ENCODE data around the gene NHLRC2.

GRCh38 chr10:113842171-113842570 is 12.3 kb upstream of the NHLRC2 start:
- TF ChIP-seq POLR2A (IDR thresholded peaks at IDR 0.05) (no peak), CTCF (IDR thresholded peaks at IDR 0.05) (no peak)
